IMR-90 (cell line): ENCODE results near the gene EMID1. TPM values are rescaled to one million over a fixed set of nuclear protein-coding genes. Genes with fewer than 3 reads are reported as not detected.

Experiments used
- ATAC-seq: fragments of 200-7000 bp; cut with Tn5 transposase; 2 replicates; pipeline ENCODE4 v1.9.1; 2020; ENCODE audit warnings: low read depth, mild to moderate bottlenecking, moderate library complexity
- BruUV-seq: library from RNA; stranded (reverse); fragments of 400-500 nt; replicated peaks from 2 replicates; lab custom pipeline; 2021; lab: Mats Ljungman, UMichigan
- CTCF ChIA-PET: fragments of 300-600 bp; formaldehyde crosslinking; extraction: SDS; loops from one replicate; lab custom pipeline; 2021; ENCODE audit warnings: antibody characterized with exemption; lab: Yijun Ruan, JAX
- POLR2A ChIA-PET: fragments of 300-600 bp; sonication (Branson Sonifier 250); formaldehyde crosslinking; loops from one replicate; lab custom pipeline; 2022; ENCODE audit warnings: antibody characterized with exemption; ENCODE audit not compliant: unreplicated experiment; lab: Charles Lee
- DNase-seq: peaks from one replicate; pipeline ENCODE4 v3.0.0; 2013
- H2AFZ ChIP-seq: replicated peaks from 2 replicates; pipeline ENCODE3; 2013; ENCODE audit warnings: low read length, mild to moderate bottlenecking; ENCODE audit not compliant: poor library complexity
- H2AK5ac ChIP-seq: 2 replicates; pipeline ENCODE4 v1.6.1; 2013; ENCODE audit warnings: low read depth, low read length, inconsistent platforms
- H2AK9ac ChIP-seq: replicated peaks from 2 replicates; pipeline ENCODE3; 2013; ENCODE audit warnings: mild to moderate bottlenecking, low read depth, low read length, moderate library complexity; ENCODE audit not compliant: poor library complexity
- H2BK120ac ChIP-seq: 2 replicates; pipeline ENCODE4 v1.6.1; 2013; ENCODE audit warnings: low read depth, low read length, inconsistent platforms
- H2BK15ac ChIP-seq: 3 replicates; pipeline ENCODE4 v1.6.1; 2013; ENCODE audit warnings: low read depth, low read length, inconsistent platforms
- H2BK20ac ChIP-seq: 2 replicates; pipeline ENCODE4 v1.6.1; 2013; ENCODE audit warnings: low read depth, mild to moderate bottlenecking, inconsistent platforms, low read length, moderate library complexity
- H2BK5ac ChIP-seq: 2 replicates; pipeline ENCODE4 v1.6.1; 2013; ENCODE audit warnings: mild to moderate bottlenecking, low read depth, low read length, inconsistent platforms; ENCODE audit not compliant: poor library complexity, severe bottlenecking
- H3K14ac ChIP-seq: replicated peaks from 2 replicates; pipeline ENCODE4 v1.6.1; 2013; ENCODE audit warnings: low read depth, low read length, inconsistent platforms
- H3K18ac ChIP-seq: 2 replicates; pipeline ENCODE4 v1.6.1; 2013; ENCODE audit warnings: low read depth, low read length, control low read depth
- H3K23ac ChIP-seq: 2 replicates; pipeline ENCODE4 v1.6.1; 2013; ENCODE audit warnings: low read depth, low read length, inconsistent platforms
- H3K27ac ChIP-seq: 2 replicates; pipeline ENCODE4 v1.5.1; 2013; ENCODE audit warnings: mild to moderate bottlenecking, control low read depth, low read length; ENCODE audit not compliant: insufficient read depth
- H3K27me3 ChIP-seq: 2 replicates; pipeline ENCODE4 v1.6.1; 2013; ENCODE audit warnings: low read length; ENCODE audit not compliant: control insufficient read depth, insufficient read depth
- H3K36me3 ChIP-seq: 2 replicates; pipeline ENCODE4 v1.6.1; 2013; ENCODE audit warnings: low read length, mixed read lengths; ENCODE audit not compliant: control insufficient read depth, insufficient read depth
- H3K4ac ChIP-seq: 2 replicates; pipeline ENCODE4 v1.6.1; 2013; ENCODE audit warnings: low read depth, low read length, inconsistent platforms
- H3K4me1 ChIP-seq: 2 replicates; pipeline ENCODE4 v1.6.1; 2013; ENCODE audit warnings: low read length, mixed read lengths; ENCODE audit not compliant: control insufficient read depth, insufficient read depth
- H3K4me2 ChIP-seq: 2 replicates; pipeline ENCODE4 v1.6.1; 2013; ENCODE audit warnings: low read depth, mild to moderate bottlenecking, control low read depth, low read length, moderate library complexity
- H3K4me3 ChIP-seq: 2 replicates; pipeline ENCODE4 v1.5.1; 2013; ENCODE audit warnings: low read depth, mild to moderate bottlenecking, control low read depth, low read length, moderate library complexity; ENCODE audit not compliant: insufficient read depth
- H3K56ac ChIP-seq: 2 replicates; pipeline ENCODE4 v1.6.1; 2013; ENCODE audit warnings: low read length, inconsistent platforms; ENCODE audit not compliant: insufficient read depth; ENCODE audit errors: extremely low read depth
- H3K79me1 ChIP-seq, 2 experiments: 2 replicates each; pipeline ENCODE4 v1.6.1; 2013; ENCODE audit warnings: low read length in 2 of 2, inconsistent platforms in 1 of 2, low read depth in 1 of 2
- H3K9ac ChIP-seq: 2 replicates; pipeline ENCODE4 v1.6.1; 2013; ENCODE audit warnings: low read depth, low read length, control low read depth
- H3K9me1 ChIP-seq: 2 replicates; pipeline ENCODE4 v1.6.1; 2013; ENCODE audit warnings: low read length, inconsistent platforms; ENCODE audit not compliant: insufficient read depth
- H3K9me3 ChIP-seq: 2 replicates; pipeline ENCODE4 v1.6.1; 2013; ENCODE audit warnings: low read length; ENCODE audit not compliant: control insufficient read depth, insufficient read depth
- H4K20me1 ChIP-seq: 2 replicates; pipeline ENCODE4 v1.6.1; 2013; ENCODE audit warnings: low read length, inconsistent platforms; ENCODE audit not compliant: insufficient read depth
- H4K5ac ChIP-seq: 2 replicates; pipeline ENCODE4 v1.6.1; 2013; ENCODE audit warnings: mild to moderate bottlenecking, low read depth, low read length, control low read depth
- H4K8ac ChIP-seq, 2 experiments: 2 replicates each; pipeline ENCODE4 v1.6.1; 2013; ENCODE audit warnings: low read depth in 2 of 2, low read length in 2 of 2, control low read depth in 1 of 2, inconsistent platforms in 1 of 2
- H4K91ac ChIP-seq: 2 replicates; pipeline ENCODE4 v1.6.1; 2013; ENCODE audit warnings: low read depth, low read length, inconsistent platforms; ENCODE audit not compliant: insufficient read depth
- BHLHE40 ChIP-seq: fragments of 150-350 bp; IDR thresholded peaks from 2 replicates; pipeline ENCODE4 v1.6.1; 2016; ENCODE audit warnings: mild to moderate bottlenecking, low read depth, low read length
- MAZ ChIP-seq: IDR thresholded peaks from 2 replicates; pipeline ENCODE4 v1.6.1; 2012; ENCODE audit warnings: low read depth, mild to moderate bottlenecking, low read length, improper control_type of control experiment, moderate library complexity, borderline replicate concordance
- POLR2A ChIP-seq: IDR thresholded peaks from 2 replicates; pipeline ENCODE4 v1.6.1; 2012; ENCODE audit warnings: mild to moderate bottlenecking, low read depth, low read length
- RFX5 ChIP-seq: IDR thresholded peaks from 2 replicates; pipeline ENCODE4 v1.8.0; 2012; ENCODE audit warnings: low read depth, mild to moderate bottlenecking, low read length, moderate library complexity
- WGBS, 2 experiments: methylation state at CpG; one replicate each; pipeline versions ENCODE4 v1.1.5 to v1.1.7; 2013; ENCODE audit warnings: missing lambda C conversion rate in 2 of 2; ENCODE audit not compliant: insufficient read length in 1 of 2; ENCODE audit errors: extremely low coverage in 2 of 2; 5-methylcytosine and 5-hydroxymethylcytosine counted together
- dilution Hi-C: fragments of 300-500 bp; cut with HindIII; formaldehyde crosslinking; loops from one replicate; pipeline ENCODE4 v1.14.3; 2018; ENCODE audit warnings: low sequenced_read_pairs; ENCODE audit not compliant: unreplicated experiment
- in situ Hi-C: fragments of 300-500 bp; cut with MboI; formaldehyde crosslinking; loops from 3 replicates; pipeline ENCODE4 v1.14.3; 2019; ENCODE audit warnings: low sequenced_read_pairs, inconsistent platforms, mixed read lengths
- intact Hi-C: fragments of 100-400 bp; cut with micrococcal nuclease; formaldehyde crosslinking; loops from 2 replicates; pipeline ENCODE4 v1.10.0; 2022
- polyA plus RNA-seq, 3 experiments: library from polyadenylated mRNA; depleted of rRNA; stranded (reverse); fragments of >200 nt; gene quantifications; 2 replicates each; pipeline ENCODE4 v1.2.3, GENCODE V29; 2012; ENCODE audit warnings: low replicate concordance in 1 of 3
- total RNA-seq: library from RNA; depleted of rRNA; stranded (reverse); fragments of >200 nt; gene quantifications from 2 replicates; pipeline ENCODE4 v1.2.3, GENCODE V29; 2012
- TF ChIP-seq, protein P1 (sequence below): fragments of 150-350 bp; IDR thresholded peaks from 2 replicates; pipeline ENCODE4 v1.6.1; 2017; ENCODE audit warnings: mild to moderate bottlenecking, antibody characterized with exemption, low read length, low read depth

The EMID1 gene
- total and polyA plus RNA-seq, 2 of the 4 experiments (the other 2 are of a cell fraction): 0.54 to 1.3 TPM

DNA sequence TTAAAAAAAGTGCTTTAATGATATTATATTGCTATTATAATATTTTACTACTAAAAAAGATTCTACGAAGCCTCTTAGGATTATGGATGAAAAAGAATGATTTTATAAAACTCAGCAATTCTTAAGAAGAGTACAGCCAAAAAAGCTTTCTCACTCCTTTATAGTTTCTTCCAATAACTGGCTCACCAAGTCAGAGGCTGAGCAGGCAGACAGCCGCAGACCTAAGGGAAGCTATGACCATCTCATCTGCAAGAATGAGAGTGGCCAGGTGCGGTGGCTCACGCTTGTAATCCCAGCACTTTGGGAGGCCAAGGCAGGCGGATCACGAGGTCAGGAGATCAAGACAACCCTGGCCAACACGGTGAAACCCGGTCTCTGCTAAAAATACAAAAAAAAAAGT, 12.7 kb upstream of the EMID1 start:
- no peak overlapping the region for H3K14ac ChIP-seq

More for the DNA sequence above, 12.7 kb upstream of the EMID1 start:
- no peak for TF ChIP-seq MAZ
- no peak for TF ChIP-seq RFX5
- TF ChIP-seq POLR2A: no peak
- TF ChIP-seq, protein P1, sequence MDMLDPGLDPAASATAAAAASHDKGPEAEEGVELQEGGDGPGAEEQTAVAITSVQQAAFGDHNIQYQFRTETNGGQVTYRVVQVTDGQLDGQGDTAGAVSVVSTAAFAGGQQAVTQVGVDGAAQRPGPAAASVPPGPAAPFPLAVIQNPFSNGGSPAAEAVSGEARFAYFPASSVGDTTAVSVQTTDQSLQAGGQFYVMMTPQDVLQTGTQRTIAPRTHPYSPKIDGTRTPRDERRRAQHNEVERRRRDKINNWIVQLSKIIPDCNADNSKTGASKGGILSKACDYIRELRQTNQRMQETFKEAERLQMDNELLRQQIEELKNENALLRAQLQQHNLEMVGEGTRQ: no peak
- no peak for TF ChIP-seq BHLHE40
- DNase-seq (no peak), ATAC-seq (no peak)
- no TSS peak for BruUV-seq
- dilution Hi-C loops: no loop called here
- Histone ChIP-seq H3K9ac (no peak overlapping the region), H4K5ac (no peak overlapping the region), H3K9me1 (no peaks in the 10 kb centered on the region), H3K56ac (no peak overlapping the region), H2BK5ac (no peak overlapping the region), H2BK20ac (no peak overlapping the region), H3K4ac (no peak overlapping the region), H2AK5ac (no peak overlapping the region), H4K91ac (no peak overlapping the region), H3K79me1 (no peaks in the 10 kb centered on the region), H3K9me3 (no peaks in the 10 kb centered on the region), H2BK120ac (no peak overlapping the region), H3K4me2 (no peak overlapping the region), H4K20me1 (no peaks in the 10 kb centered on the region), H2AFZ (no peak overlapping the region), H4K8ac (no peak overlapping the region), H3K18ac (no peak overlapping the region), H3K23ac (no peak overlapping the region), H3K36me3 (no peaks in the 10 kb centered on the region), H3K27ac (no peak overlapping the region), H2AK9ac (no peak overlapping the region), H3K27me3 (peaks cover 11% of the 10 kb centered on the region; the same call in 1 of the 2 replicates), H3K4me3 (no peak overlapping the region), H2BK15ac (no peak overlapping the region), H3K4me1 (no peaks in the 10 kb centered on the region)
- POLR2A ChIA-PET: no interaction called here
- WGBS, 2 experiments: no CpG with 5 or more reads among the region's 8 CpGs
- intact Hi-C loops: no loop called here
- in situ Hi-C loops: no loop called here
- CTCF ChIA-PET: interaction anchor here (0.6 kb wide), 1 partner anchor 251 kb away, joined by 3 read pairs; no protein-coding TSS in a partner anchor
